Mesothelial cell of epicardium (in vitro differentiated cells): Measurements from ENCODE around the gene SHISA9. TPM values are rescaled to one million over a fixed set of nuclear protein-coding genes. Genes with fewer than 3 reads are reported as not detected.

Source experiments
- DNase-seq, 2 experiments: peaks; one replicate each; pipeline ENCODE4 v3.0.0; 2021; ENCODE audit warnings: low spot score in 2 of 2; ENCODE audit not compliant: unreplicated experiment in 2 of 2
- H3K27ac Mint-ChIP-seq: 2 replicates; pipeline ENCODE4 v1.8.0; 2021; ENCODE audit warnings: mixed read lengths
- H3K27me3 Mint-ChIP-seq: 2 replicates; pipeline ENCODE4 v1.8.0; 2021; ENCODE audit warnings: low read depth, mixed read lengths
- H3K36me3 Mint-ChIP-seq: 2 replicates; pipeline ENCODE4 v1.8.0; 2021; ENCODE audit warnings: mixed read lengths
- H3K4me1 Mint-ChIP-seq: 2 replicates; pipeline ENCODE4 v1.8.0; 2021; ENCODE audit warnings: mixed read lengths
- H3K4me3 Mint-ChIP-seq: 2 replicates; pipeline ENCODE4 v1.8.0; 2021; ENCODE audit warnings: mild to moderate bottlenecking, moderate library complexity, mixed read lengths
- H3K9me3 Mint-ChIP-seq: 2 replicates; pipeline ENCODE4 v1.8.0; 2021; ENCODE audit warnings: mixed read lengths
- CTCF ChIP-seq: fragments of 200-600 bp; sonication (generic); IDR thresholded peaks from one replicate; pipeline ENCODE4 v1.5.0; 2021; ENCODE audit warnings: antibody characterized with exemption; ENCODE audit not compliant: unreplicated experiment
- total RNA-seq: library from RNA; stranded (reverse); gene quantifications from 3 replicates; pipeline ENCODE4 v1.2.1, GENCODE V29; 2021

The SHISA9 gene
- total RNA-seq, 1 donor from 2014 or later = 0.04 TPM

- H3K36me3 Mint-ChIP-seq = no peaks in the 10 kb centered on the region
- no peak overlapping the region for H3K27ac Mint-ChIP-seq
- no peak overlapping the region for H3K4me3 Mint-ChIP-seq
- no peak for TF ChIP-seq CTCF
- H3K9me3 Mint-ChIP-seq = no peaks in the 10 kb centered on the region
- peaks cover 23% of the 10 kb centered on the region for H3K27me3 Mint-ChIP-seq
- no peak for DNase-seq
- H3K4me1 Mint-ChIP-seq = no peaks in the 10 kb centered on the region
Measured at GRCh38 chr16:12876778-12877177, 24.6 kb upstream of the SHISA9 start.

- Mint-ChIP-seq H3K4me1 (no peaks in the 10 kb centered on the region), H3K9me3 (peaks cover 6% of the 10 kb centered on the region), H3K4me3 (no peak overlapping the region), H3K36me3 (no peaks in the 10 kb centered on the region), H3K27ac (no peak overlapping the region), H3K27me3 (peaks cover 16% of the 10 kb centered on the region)
- no peak for TF ChIP-seq CTCF
- no peak for DNase-seq
Measured at GRCh38 chr16:12878973-12879372, 22.4 kb upstream of the SHISA9 start.

GRCh38 chr16:12879812-12880211, 21.6 kb upstream of the SHISA9 start:
- H3K27ac Mint-ChIP-seq = no peak overlapping the region
- H3K4me3 Mint-ChIP-seq = no peak overlapping the region
- H3K36me3 Mint-ChIP-seq = no peaks in the 10 kb centered on the region
- no peaks in the 10 kb centered on the region for H3K4me1 Mint-ChIP-seq
- TF ChIP-seq CTCF = no peak
- peaks cover 10% of the 10 kb centered on the region for H3K9me3 Mint-ChIP-seq
- no peak for DNase-seq
- H3K27me3 Mint-ChIP-seq = peaks cover 15% of the 10 kb centered on the region

GRCh38 chr16:12881182-12881581, 20.2 kb upstream of the SHISA9 start:
- TF ChIP-seq CTCF = no peak
- no peaks in the 10 kb centered on the region for H3K36me3 Mint-ChIP-seq
- DNase-seq = no peak
- H3K4me3 Mint-ChIP-seq = no peak overlapping the region
- H3K9me3 Mint-ChIP-seq = peaks cover 10% of the 10 kb centered on the region
- H3K27me3 Mint-ChIP-seq = peaks cover 23% of the 10 kb centered on the region
- H3K27ac Mint-ChIP-seq = no peak overlapping the region
- no peaks in the 10 kb centered on the region for H3K4me1 Mint-ChIP-seq

DNA sequence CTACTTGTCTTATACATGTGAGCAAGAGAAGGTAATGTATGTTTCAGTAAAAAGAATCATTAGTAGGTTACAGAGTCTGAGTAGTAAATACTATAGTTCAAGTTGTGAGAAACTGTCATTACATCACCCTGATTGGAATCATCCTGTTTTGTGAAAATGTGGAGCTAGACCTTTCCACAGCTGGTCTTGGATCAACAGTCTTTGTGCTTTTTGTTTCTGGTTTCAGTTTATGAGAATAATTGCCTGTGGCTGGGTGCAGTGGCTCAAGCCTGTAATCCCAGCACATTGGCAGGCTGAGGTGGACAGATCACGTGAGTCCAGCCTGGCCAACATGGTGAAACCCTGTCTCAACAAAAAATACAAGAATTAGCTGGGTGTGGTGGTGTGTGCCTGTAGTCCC, 19.7 kb upstream of the SHISA9 start:
- peaks cover 23% of the 10 kb centered on the region for H3K27me3 Mint-ChIP-seq
- no peaks in the 10 kb centered on the region for H3K36me3 Mint-ChIP-seq
- no peak for DNase-seq
- H3K27ac Mint-ChIP-seq = no peak overlapping the region
- peaks cover 10% of the 10 kb centered on the region for H3K9me3 Mint-ChIP-seq
- H3K4me1 Mint-ChIP-seq = no peaks in the 10 kb centered on the region
- TF ChIP-seq CTCF = no peak
- H3K4me3 Mint-ChIP-seq = no peak overlapping the region

DNA sequence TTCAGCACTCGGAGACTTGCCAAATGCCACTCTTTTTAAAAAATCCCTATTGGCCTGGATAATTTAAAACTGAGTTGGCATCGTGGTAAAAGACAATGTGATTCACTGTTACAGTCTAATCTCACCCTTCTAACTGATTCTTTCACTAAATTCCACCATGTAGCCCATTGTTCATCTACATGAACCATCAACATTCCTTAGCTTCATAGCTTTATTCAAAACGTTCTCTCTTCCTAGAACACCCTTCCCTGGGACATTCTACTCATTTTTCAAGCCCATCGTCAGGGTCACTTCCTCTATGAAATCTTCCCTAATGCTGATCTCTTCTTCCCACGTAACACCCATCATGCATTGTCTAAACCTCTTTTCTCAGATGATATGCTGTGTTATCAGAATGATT, 15.7 kb upstream of the SHISA9 start:
- no peak overlapping the region for H3K4me3 Mint-ChIP-seq
- peaks cover 10% of the 10 kb centered on the region for H3K9me3 Mint-ChIP-seq
- H3K27me3 Mint-ChIP-seq = peaks cover 17% of the 10 kb centered on the region
- H3K27ac Mint-ChIP-seq = no peak overlapping the region
- H3K4me1 Mint-ChIP-seq = no peaks in the 10 kb centered on the region
- no peak for DNase-seq
- H3K36me3 Mint-ChIP-seq = no peaks in the 10 kb centered on the region
- no peak for TF ChIP-seq CTCF
